A549 (cell line): ENCODE data around the gene XPNPEP2. TPM values are rescaled to one million over a fixed set of nuclear protein-coding genes. Genes with fewer than 3 reads are reported as not detected.

Experiments
- polyA plus RNA-seq, 4 experiments: library from polyadenylated mRNA; depleted of rRNA in 3 of 4; stranded (reverse); fragments of >200 nt; fragmentation: RNase III in 1 of 4; extraction: RNeasy Plus Mini Kit Qiagen cat#74134 plus additional on column Dnase treatment in 1 of 4; gene quantifications; 2 replicates in 3 of 4; 3 replicates in 1 of 4; pipeline ENCODE4 v1.2.3, GENCODE V29; 2011 to 2017
- small RNA-seq, 6 experiments: library from RNA; depleted of rRNA; stranded (forward); fragments of <200 nt; gene quantifications; one replicate each; pipeline ENCODE3, GENCODE V24; 2012

Gene XPNPEP2
- polyA plus RNA-seq, 2 of the 4 experiments (the other 2 are of a cell fraction): not detected

Small RNA genes within 50 kb of the gene (small RNA-seq; reads per million reads assigned to genes)
- gene RF00017: 0 reads per million in 6 experiments

Other genes with a start within 250 kb of the XPNPEP2 start
- gene SMARCA1, start 215.5 kb upstream of the XPNPEP2 start, polyA plus RNA-seq (2011; rRNA removed): 63.7 and 77.2 TPM in 2 replicates
- 56.5 to 72.4 TPM (median 71.8 TPM) in 3 replicates for gene SMARCA1, start 215.5 kb upstream of the XPNPEP2 start, polyA plus RNA-seq (2017; fragmentation: RNase III; extraction: RNeasy Plus Mini Kit Qiagen cat#74134 plus additional on column Dnase treatment)
- 49.0 and 51.4 TPM in 2 replicates for gene OCRL, start 198.7 kb upstream of the XPNPEP2 start, polyA plus RNA-seq (2011; rRNA removed)
- gene OCRL, start 198.7 kb upstream of the XPNPEP2 start, polyA plus RNA-seq (2017; fragmentation: RNase III; extraction: RNeasy Plus Mini Kit Qiagen cat#74134 plus additional on column Dnase treatment): 22.4 to 23.9 TPM (median 22.4 TPM) in 3 replicates
- 0.15 and 0.18 TPM in 2 replicates for gene APLN, start 84.0 kb upstream of the XPNPEP2 start, polyA plus RNA-seq (2011; rRNA removed)
- 0.74 to 0.77 TPM (median 0.75 TPM) in 3 replicates for gene APLN, start 84.0 kb upstream of the XPNPEP2 start, polyA plus RNA-seq (2017; fragmentation: RNase III; extraction: RNeasy Plus Mini Kit Qiagen cat#74134 plus additional on column Dnase treatment)
- gene SASH3, start 41.0 kb downstream of the XPNPEP2 start, polyA plus RNA-seq (2011; rRNA removed): not detected in 2 replicates
- gene SASH3, start 41.0 kb downstream of the XPNPEP2 start, polyA plus RNA-seq (2017; fragmentation: RNase III; extraction: RNeasy Plus Mini Kit Qiagen cat#74134 plus additional on column Dnase treatment): not detected in 3 replicates
- 44.8 and 50.6 TPM in 2 replicates for gene ZDHHC9, start 104.9 kb downstream of the XPNPEP2 start, polyA plus RNA-seq (2011; rRNA removed)
- gene ZDHHC9, start 104.9 kb downstream of the XPNPEP2 start, polyA plus RNA-seq (2017; fragmentation: RNase III; extraction: RNeasy Plus Mini Kit Qiagen cat#74134 plus additional on column Dnase treatment): 18.8 to 20.4 TPM (median 20.2 TPM) in 3 replicates
- gene UTP14A, start 167.2 kb downstream of the XPNPEP2 start, polyA plus RNA-seq (2011; rRNA removed): 36.5 and 47.3 TPM in 2 replicates
- gene UTP14A, start 167.2 kb downstream of the XPNPEP2 start, polyA plus RNA-seq (2017; fragmentation: RNase III; extraction: RNeasy Plus Mini Kit Qiagen cat#74134 plus additional on column Dnase treatment): 35.6 to 39.9 TPM (median 38.7 TPM) in 3 replicates
- gene BCORL1, start 243.7 kb downstream of the XPNPEP2 start, polyA plus RNA-seq (2011; rRNA removed): 1.4 and 2.3 TPM in 2 replicates
- 4.8 to 6.3 TPM (median 6.1 TPM) in 3 replicates for gene BCORL1, start 243.7 kb downstream of the XPNPEP2 start, polyA plus RNA-seq (2017; fragmentation: RNase III; extraction: RNeasy Plus Mini Kit Qiagen cat#74134 plus additional on column Dnase treatment)